Measurements from ENCODE around the gene SLFN11.
"Not testable (repeated sequence)": the region's sequence is repeated elsewhere in the genome, so short reads cannot be mapped to it uniquely, and the experiment has no call there.

Gene SLFN11, protein sequence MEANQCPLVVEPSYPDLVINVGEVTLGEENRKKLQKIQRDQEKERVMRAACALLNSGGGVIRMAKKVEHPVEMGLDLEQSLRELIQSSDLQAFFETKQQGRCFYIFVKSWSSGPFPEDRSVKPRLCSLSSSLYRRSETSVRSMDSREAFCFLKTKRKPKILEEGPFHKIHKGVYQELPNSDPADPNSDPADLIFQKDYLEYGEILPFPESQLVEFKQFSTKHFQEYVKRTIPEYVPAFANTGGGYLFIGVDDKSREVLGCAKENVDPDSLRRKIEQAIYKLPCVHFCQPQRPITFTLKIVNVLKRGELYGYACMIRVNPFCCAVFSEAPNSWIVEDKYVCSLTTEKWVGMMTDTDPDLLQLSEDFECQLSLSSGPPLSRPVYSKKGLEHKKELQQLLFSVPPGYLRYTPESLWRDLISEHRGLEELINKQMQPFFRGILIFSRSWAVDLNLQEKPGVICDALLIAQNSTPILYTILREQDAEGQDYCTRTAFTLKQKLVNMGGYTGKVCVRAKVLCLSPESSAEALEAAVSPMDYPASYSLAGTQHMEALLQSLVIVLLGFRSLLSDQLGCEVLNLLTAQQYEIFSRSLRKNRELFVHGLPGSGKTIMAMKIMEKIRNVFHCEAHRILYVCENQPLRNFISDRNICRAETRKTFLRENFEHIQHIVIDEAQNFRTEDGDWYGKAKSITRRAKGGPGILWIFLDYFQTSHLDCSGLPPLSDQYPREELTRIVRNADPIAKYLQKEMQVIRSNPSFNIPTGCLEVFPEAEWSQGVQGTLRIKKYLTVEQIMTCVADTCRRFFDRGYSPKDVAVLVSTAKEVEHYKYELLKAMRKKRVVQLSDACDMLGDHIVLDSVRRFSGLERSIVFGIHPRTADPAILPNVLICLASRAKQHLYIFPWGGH

DNA sequence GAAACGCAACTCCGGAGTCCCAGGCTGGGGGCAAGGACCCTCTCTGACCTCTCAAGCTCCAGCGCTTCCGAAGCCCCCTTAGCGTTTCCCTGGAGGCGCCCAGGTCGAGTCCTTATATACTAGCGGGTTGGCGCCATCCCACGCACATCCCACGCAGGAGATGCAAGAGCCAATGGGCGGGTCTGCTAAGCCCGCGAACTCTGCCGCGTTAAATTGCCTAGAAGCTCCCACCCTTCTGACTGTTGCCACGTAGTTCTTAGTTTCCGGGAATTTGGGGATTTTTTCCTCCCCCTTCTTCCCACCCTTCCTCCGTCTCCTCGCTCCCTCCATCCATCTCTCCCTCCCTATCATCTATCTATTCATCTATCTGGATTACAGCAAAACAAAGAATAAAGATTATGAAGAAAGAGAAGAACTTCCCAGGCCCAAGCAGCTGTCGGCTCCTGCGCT lies at the start of gene SLFN11:
TSS of gene SLFN11 (minus strand) at position 88 of the 450 bp plus-strand sequence. CDS start 9,814 bp downstream, outside the sequence.
- DNase-seq = peak; percentile 91

DNA sequence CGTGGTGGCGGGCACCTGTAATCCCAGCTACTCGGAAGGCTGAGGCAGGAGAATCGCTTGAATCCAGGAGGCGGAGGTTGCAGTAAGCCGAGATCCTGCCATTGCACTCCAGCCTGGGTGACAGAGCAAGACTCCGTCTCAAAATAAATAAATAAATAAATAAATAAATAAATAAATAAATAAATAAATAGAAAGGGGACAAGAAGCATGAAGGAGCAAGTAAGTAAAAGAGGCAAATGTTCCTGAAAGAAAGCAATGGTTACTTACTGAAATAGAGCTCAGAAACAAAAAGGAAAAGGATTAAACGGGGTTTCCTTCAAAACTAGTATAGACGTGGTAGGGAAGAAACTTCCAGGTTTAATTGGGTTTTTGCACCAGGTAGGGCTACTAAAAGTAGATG lies 47.6 kb upstream of the SLFN11 start:
- not testable (repeated sequence) for DNase-seq

DNA sequence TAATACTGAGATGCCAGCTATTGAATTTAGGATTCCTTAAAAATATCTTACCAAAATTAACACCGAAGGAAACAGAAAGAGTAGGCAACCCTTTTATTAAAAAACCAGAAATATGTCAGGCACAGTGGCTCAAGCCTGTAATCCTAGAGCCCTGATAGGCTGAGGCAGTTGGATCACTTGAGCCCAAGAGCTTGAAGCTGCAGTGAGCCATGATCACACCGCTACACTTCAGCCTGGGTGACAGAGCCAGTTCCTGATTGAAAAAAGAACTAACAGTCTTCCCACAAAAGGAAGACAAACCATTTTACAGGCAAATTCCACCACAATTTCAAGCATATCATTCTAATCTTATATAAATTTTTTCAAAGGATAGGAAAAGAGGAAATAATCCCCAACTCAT lies 43.2 kb upstream of the SLFN11 start:
- DNase-seq = no peak

DNA sequence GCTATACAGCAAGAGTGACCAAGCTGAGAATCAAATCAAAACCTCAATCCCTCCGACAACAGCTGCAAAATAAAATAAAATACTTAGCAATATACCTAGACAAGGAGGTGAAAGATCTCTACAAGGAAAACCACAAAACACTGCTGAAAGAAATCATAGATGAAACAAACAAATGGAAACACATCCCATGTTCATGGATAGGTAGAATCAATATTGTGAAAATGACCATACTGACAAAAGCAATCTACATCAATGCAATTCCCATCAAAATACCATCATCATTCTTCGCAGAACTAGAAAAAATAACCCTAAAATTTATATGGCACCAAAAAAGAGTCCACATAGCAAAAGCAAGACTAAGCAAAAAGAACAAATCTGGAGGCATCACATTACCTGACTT lies 41.3 kb upstream of the SLFN11 start:
- not testable (repeated sequence) for DNase-seq

DNA sequence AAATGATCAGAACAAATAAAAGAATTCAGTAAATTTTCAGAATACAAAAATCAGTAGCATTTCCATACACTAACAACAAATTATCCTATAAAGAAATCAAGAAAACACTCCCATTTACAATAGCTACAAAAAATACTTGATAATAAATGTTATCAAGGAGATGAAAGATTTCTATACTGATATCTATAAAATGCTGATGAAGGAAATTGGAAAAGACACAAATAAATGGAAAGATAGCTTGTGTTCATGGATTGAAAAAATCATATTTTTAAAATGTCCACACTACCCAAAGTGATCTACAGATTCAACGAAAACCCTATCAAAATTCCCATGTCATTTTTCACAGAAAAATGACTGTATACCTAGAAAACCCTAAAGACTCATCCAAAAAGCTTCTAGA lies 40.8 kb upstream of the SLFN11 start:
- DNase-seq = no peak

DNA sequence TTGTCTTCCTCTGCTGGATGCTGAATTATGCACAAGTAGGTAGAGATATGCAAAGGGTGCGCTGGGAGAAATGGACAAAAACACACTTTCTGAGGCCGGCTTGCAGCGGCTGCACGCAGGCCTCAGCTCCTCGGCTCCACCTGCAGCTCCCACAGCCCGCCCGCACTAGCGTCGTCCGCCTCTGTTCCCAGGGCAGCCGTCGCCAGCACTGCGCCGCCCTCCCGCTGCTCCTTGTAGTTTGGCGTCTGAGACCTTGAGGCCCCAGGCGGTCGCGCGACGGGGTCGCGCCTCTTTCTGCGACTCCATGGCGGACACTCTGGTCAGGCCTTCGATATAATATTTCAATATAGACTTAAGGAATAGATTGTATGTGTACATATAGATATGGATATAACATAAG lies 34.1 kb upstream of the SLFN11 start:
- no peak for DNase-seq

DNA sequence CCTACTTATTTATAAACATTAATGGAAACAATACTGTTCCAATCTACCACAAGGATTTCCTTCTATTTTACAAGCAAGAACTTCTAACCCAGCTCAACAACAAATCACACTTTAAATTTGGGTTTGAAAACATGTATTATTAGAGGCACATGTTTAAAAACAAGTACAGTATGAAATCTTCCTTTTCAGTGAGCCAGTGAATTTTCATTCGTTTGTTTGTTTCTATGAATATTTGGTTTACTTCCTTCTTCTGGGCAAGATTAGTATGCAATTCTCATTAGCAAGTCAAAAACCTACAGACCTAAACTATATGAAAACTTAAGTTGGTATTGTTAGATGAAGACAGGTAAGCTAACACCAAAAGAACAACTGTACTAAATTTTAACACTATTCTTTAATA lies 33.1 kb upstream of the SLFN11 start:
- no peak for DNase-seq

DNA sequence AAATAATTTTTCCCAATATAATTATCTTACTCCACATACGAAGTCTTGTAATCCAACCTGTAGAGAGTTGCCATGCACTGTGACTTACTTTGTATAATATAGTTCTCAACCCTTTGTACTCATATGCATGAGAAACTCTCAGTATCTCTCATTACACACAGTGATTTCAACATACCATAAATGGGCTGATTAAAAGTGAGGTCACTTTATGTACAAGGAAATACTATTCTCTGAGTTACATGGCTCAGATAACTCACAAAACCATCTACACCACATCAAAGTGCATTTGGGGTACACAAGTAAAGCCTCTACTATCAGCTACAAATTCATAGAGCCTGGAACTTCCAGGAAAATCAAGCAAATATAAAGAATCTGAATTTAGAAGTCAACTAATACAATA lies 30.9 kb upstream of the SLFN11 start:
- DNase-seq = peak; percentile 13

DNA sequence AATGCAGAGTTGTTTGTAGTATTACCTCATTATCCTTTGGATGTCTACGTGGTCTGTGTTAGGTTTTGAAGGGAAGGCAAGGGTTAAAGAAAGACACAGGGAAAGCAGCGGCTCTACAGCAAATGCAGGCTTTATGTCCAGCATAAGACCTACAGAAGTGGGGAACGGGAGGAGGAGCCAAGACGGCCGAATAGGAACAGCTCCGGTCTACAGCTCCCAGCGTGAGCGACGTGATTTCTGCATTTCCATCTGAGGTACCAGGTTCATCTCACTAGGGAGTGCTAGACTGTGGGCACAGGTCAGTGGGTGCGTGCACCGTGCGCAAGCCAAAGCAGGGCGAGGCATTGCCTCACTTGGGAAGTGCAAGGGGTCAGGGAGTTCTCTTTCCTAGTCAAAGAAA lies 20.4 kb upstream of the SLFN11 start:
- DNase-seq = not testable (repeated sequence)

DNA sequence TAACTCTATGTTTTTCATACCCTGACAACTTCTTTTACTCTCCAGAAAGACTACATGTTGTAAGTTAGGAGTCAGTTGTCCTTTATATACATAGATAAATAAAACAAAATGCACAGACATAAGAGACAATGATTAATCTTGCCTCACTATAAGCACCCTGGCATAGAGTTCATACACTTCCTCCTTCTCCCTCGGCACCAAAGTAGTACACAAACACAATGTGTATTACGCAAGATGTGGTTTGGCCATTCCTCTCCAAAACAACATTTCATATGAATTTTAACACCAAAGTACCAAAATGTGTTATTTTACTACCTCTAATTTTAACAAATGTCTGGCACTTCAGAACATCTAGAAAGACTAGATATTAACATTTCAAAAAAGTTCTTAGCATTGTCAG lies 17.2 kb upstream of the SLFN11 start:
- no peak for DNase-seq

DNA sequence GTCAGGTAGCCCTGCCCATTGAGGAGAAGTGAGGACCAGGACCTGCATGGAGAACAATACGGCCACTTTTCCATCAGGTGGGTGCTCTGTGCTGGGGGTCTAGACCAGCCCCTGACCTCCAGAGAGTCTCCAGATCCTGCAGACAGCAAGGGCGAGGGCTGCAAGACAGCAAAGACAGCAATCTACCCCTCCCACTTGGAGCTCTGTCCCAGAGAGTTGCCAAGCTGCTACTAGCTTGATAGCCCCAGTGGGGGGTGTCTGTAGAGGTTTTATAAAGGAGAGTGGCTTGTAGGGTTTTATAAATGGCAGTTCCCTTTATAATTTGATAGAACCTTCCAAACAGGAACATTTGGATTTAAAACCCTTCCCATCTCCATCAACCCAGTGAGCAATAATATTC lies 16.7 kb upstream of the SLFN11 start:
- DNase-seq = no peak

DNA sequence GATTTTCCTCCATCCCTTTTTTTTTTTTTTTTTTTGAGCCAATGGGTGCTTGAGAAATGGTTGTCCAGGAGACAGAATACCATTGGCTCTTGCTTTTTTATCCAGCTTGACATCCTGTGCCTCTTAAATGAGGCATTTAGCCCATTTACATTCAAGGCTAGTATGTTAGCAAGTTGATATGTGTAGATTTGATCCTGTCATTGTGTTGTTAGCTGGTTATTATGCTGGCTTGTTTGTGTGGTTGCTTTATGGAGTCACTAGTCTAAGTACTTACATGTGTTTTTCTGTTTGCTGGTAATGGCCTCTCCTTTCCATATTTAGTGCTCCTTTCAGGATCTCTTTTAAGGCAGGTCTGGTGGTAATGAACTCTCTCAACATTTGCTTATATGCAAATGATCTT lies 14.1 kb upstream of the SLFN11 start:
- DNase-seq = no peak

DNA sequence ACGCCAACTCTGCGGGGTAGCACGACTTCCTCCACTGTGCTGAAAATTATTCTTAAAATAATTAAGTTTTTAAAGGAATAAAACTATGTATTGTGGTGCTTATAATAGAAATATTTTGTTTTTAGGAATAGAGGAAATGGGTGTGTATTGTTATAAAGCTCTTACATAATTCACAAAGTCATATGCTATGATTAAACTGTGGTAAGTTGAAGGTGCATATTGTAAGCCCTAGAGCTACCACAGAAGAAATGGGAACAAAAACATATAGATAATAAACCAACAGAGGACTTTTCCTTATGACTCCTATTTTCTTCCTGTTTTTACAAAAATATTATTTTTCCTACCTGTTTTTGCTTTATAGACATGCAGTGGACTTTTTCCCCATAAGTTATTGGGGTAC lies 4.3 kb upstream of the SLFN11 start:
- DNase-seq = no peak

DNA sequence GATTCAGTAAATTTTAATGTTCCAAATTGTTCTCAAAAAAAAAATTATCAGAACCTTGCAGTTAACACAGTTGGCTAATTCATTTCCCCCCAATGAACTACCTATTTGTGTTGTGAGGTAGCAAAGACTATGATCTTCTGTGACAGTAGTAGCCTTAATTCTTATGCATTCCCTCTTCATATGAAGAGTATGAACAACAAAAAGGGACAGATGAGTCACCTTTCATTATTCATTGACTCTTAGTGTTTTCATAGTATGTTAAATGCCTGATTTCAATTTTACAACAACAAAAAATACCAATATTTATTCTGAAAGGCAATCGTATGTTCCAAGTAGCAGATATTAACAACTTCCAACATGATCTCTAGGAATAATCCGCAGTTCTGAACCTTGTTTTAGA lies 3.6 kb upstream of the SLFN11 start:
- no peak for DNase-seq

DNA sequence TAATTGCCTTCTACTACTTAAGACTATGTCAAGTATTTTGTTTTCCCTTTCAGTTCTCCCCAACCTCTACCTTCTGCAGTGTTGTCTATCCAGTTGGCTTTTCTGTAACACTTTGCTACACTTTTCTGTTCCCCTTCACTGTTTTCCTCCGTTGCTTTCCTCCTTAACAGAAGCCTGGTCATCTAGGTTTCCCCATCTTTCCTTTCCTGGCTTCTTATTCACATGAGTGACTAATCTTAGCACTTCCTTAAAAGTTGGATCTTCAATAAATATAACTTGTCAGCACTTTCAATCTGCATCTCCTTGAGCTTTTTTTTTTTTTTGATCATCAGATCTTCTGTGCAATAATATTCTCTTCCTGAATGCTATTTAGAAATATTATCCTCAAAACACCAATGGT lies 2.8 kb upstream of the SLFN11 start:
- no peak for DNase-seq

DNA sequence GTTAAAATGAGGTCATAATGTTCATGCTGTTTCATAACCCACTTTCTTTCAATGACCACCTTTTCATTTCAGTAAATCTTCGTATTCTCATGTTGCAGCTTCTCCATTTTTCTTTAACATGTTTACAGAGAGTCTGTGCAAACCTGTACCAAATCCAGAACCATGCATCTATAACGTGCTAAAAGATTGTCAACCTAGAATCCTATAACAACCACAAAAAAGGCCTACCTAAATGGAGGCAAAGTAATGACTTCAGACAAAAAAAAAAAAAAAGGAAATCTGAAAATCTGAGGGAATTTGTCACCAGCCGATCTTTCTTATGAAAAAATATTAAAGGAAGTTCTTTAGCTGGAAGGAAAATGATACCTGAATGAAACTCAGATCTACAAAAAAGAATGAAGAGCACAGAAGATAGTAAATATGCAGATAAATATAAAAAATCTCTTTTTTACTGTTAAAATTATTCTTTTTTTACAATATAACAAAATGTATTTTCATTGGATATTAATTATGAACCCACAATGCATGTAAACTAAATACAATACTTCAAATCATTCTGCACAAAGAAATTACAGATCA lies 1.4 kb upstream of the SLFN11 start:
- DNase-seq = no peak

DNA sequence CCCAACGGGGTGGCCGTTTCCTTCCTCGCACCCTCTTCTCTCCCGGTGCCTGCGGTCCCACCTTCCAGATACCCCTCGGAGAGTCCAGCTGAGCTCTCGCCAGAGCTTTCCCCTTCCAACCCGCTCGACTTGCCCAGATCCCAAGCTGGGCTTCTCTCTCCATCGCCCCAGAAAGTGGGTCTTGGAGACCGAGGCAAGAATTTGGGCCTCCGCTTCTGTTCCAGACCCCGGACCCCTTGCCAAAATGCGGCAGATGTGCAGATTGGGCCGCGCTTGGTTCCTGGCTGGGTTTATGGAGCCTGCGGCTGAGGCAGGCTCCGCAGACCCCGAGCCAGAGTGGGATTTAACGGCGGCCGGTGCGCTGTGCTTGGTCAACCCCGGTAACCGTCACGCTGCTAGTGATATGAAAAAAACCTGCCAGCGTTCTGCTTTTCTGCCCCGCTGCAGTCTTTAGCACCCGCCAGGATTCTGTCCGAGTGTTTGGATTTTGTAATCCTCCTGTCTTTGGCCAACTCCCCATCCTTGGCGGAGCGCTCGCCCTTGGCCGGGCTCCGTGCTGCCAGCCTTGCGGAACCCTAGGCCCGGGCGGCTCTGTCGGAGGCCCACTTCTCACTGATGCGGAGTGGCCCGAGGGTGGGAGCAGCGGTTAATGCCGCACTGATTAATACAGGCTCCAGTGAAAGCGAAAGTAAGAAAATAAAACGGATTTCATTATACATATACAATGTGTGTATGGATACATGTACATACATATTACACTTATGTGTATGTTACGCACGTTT lies 754 bp upstream of the SLFN11 start:
- DNase-seq = peak; percentile 67

DNA sequence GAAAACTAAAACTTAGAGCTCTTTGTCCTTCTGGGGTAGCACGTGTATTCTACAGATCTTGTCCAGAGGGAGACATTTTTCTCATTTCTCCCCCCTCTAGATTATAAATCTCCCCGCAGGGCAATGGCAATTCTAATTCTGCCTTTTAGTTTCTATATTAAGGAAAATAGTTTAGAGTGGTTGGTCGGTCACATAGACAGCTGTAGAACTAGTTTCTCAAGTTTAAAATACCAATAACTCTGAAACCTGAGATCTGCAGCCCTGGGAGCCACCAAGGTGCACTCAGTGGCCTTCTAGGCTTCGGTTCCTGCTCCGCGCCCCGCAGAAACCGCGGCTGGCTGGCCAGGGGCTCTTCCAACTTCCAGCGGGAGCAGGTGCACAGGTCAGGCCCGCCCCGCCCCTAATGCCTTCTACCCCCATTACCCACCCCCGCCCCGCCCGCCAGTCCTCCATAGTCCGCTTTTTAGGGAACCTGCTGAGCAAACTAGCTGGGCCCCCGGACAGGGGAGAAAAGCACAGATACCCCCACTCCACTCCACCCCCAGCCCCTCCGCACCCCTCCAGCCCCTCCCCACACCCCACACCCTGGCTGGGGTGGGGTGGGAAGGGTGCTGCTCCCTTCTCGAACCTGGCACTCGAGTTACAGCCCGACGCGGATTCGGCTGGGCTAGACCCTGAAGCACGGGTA lies 431 bp downstream of the SLFN11 start:
- DNase-seq = peak; percentile 45

DNA sequence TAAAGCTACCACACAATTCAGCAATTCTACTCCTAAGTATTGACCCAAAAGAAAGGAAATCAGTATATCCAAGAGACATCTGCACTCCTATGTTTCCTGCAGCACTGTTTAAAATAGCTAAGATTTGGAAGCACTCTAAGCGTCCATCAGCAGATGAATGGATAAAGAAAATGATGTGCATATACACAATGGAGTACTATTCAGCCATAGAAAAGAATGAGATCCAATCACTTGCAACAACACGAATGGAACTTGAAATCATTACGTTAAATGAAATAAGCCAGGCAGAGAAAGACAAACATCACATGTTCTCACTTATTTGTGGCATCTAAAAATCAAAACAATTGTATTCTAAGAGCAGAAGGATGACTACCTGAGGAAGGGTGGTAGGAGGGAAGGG lies 1.5 kb downstream of the SLFN11 start:
- DNase-seq = no peak

DNA sequence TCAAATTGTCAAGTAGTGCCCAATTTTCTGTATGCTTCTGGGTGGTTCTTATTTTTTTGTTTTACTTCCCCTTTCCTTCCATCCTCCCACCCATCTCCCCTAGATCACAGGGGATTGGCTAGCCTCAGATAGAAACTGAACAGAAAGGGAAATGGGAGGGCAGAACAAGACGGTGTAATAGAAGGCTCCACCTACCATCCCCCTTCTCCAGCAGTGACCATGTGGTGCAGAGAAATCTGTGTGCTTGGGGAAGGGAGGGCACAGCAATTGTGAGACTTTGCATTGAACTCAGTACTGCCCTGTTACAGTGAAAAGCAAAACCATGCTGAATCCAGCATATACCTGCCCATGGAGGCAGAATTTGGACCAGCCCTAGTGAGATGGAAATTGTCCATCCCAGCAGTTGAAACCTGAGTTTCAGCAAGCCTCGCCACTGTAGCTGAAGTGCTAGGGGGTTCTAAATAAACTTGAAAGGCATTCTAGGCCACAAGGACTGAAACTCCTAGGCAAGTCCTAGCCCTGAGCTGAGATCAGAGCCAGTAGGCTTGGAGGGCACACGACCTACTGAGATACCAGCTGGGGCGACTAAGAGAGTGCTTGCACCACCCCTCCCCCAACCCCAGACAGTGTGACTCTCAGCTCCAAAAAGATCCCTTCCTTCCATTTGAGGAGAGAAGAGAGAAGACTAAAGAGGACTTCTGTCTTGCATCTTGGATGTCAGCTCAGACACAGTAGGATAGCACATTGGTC lies 5.2 kb downstream of the SLFN11 start:
- peak; percentile 67 for DNase-seq

DNA sequence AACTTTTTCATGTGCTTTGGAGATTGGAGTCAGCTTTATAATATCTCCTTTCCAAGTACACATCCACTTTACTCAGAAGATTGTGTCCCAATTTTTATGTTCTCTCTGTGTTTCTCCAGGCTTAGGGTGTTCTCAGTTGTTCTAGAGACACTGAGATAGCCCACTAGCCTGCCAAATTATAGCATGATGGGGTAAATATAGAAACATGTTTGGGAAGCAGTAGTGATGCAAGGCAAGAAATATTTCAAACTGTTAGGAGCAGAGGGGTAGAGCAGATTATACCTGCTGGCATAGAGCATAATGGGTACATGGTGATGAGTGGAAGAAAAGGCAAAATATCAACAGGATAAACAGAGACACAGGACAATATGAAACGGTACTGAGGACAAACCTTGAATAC lies 12.4 kb downstream of the SLFN11 start:
- DNase-seq = no peak

Measured in CD4-positive, alpha-beta T cell treated with Interleukin-21 for 1 hour (primary cell).